GM12878 (cell line): ENCODE data around the gene KCNQ1OT1. TPM values are rescaled to one million over a fixed set of nuclear protein-coding genes. Genes with fewer than 3 reads are reported as not detected.
A peak's percentile ranks its signal among the peaks of the same experiment; 100 is the strongest.

Experiments used
- ATAC-seq: fragments of 200-7000 bp; cut with Tn5 transposase; 3 replicates; pipeline ENCODE4 v1.9.1; 2020; ENCODE audit warnings: mild to moderate bottlenecking, moderate library complexity
- BruUV-seq: library from RNA; stranded (reverse); fragments of 400-500 nt; replicated peaks from 2 replicates; lab custom pipeline; 2021; lab: Mats Ljungman, UMichigan
- CTCF ChIA-PET: fragments of 300-600 bp; sonication (Branson Sonifier 250); formaldehyde crosslinking; extraction: SDS; loops from one replicate; lab custom pipeline; 2021; ENCODE audit warnings: inconsistent platforms; lab: Yijun Ruan, JAX
- POLR2A ChIA-PET: fragments of 350-600 bp; formaldehyde crosslinking; extraction: SDS; loops from one replicate; lab custom pipeline; 2021; ENCODE audit warnings: inconsistent platforms; lab: Charles Lee
- RAD21 ChIA-PET: fragments of 300-600 bp; sonication (Branson Sonifier 250); formaldehyde crosslinking; loops from one replicate; lab custom pipeline; 2023; ENCODE audit warnings: antibody characterized with exemption; ENCODE audit not compliant: unreplicated experiment; lab: Charles Lee
- SMC1A ChIA-PET: fragments of 300-600 bp; sonication (Branson Sonifier 250); formaldehyde crosslinking; loops from one replicate; lab custom pipeline; 2023; ENCODE audit not compliant: unreplicated experiment, uncharacterized antibody; lab: Charles Lee
- DNase-seq: peaks from one replicate; pipeline ENCODE4 v3.0.0-alpha.2; 2011; ENCODE audit warnings: low read depth, low spot score
- FAIRE-seq: peaks from 3 replicates; lab custom pipeline; 2011; peaks lifted over from hg19 to GRCh38; lab: Jason Lieb, UNC
- H2AFZ ChIP-seq: 2 replicates; pipeline ENCODE4 v1.6.0; 2011; ENCODE audit warnings: low read depth, low read length, control low read depth; ENCODE audit not compliant: control insufficient read depth
- H3K27ac ChIP-seq: 2 replicates; pipeline ENCODE4 v1.5.1; 2011; ENCODE audit warnings: control low read depth; ENCODE audit not compliant: control insufficient read depth, insufficient read depth
- H3K27me3 ChIP-seq, 2 experiments: replicated peaks in 1 of 2; 2 replicates each; pipeline versions ENCODE4 v1.6.0 to v1.6.1; 2011; ENCODE audit warnings: low read length in 1 of 2; ENCODE audit not compliant: control insufficient read depth in 2 of 2, insufficient read depth in 2 of 2
- H3K36me3 ChIP-seq, 2 experiments: 2 replicates each; pipeline ENCODE4 v1.5.1; 2011; ENCODE audit warnings: low read length in 1 of 2; ENCODE audit not compliant: control insufficient read depth in 2 of 2, insufficient read depth in 2 of 2
- H3K4me1 ChIP-seq: 2 replicates; pipeline ENCODE4 v1.6.1; 2011; ENCODE audit warnings: mild to moderate bottlenecking, low read length, moderate library complexity, mixed read lengths; ENCODE audit not compliant: control insufficient read depth, insufficient read depth
- H3K4me2 ChIP-seq: 2 replicates; pipeline ENCODE4 v1.6.0; 2011; ENCODE audit warnings: control low read depth; ENCODE audit not compliant: control insufficient read depth, insufficient read depth
- H3K4me3 ChIP-seq: fragments of 200-600 bp; sonication (generic); 2 replicates; pipeline ENCODE4 v1.5.1; 2016
- H3K79me2 ChIP-seq: 2 replicates; pipeline ENCODE4 v1.6.0; 2011; ENCODE audit warnings: low read length; ENCODE audit not compliant: control insufficient read depth, insufficient read depth
- H3K9ac ChIP-seq: 2 replicates; pipeline ENCODE4 v1.8.0; 2011; ENCODE audit warnings: low read length, control low read depth, mixed read lengths; ENCODE audit not compliant: control insufficient read depth, insufficient read depth
- H3K9me3 ChIP-seq: replicated peaks from 3 replicates; pipeline ENCODE4 v1.5.1; 2011; ENCODE audit warnings: mild to moderate bottlenecking, low read length; ENCODE audit not compliant: control insufficient read depth, insufficient read depth
- H4K20me1 ChIP-seq: 2 replicates; pipeline ENCODE4 v1.6.0; 2011; ENCODE audit not compliant: control insufficient read depth, insufficient read depth
- ASH2L ChIP-seq: fragments of 300-600, 200-600 bp; sonication (generic); IDR thresholded peaks from 2 replicates; pipeline ENCODE4 v1.6.1; 2017; ENCODE audit warnings: low read depth, mild to moderate bottlenecking, borderline replicate concordance
- ATF7 ChIP-seq: fragments of 450-650 bp; IDR thresholded peaks from 2 replicates; pipeline ENCODE4 v1.6.1; 2016; ENCODE audit warnings: low read depth, mild to moderate bottlenecking
- CHD4 ChIP-seq: fragments of 200-600 bp; sonication (generic); IDR thresholded peaks from 2 replicates; pipeline ENCODE4 v1.6.1; 2016; ENCODE audit warnings: mild to moderate bottlenecking
- DPF2 ChIP-seq: fragments of 450-650 bp; IDR thresholded peaks from 2 replicates; pipeline ENCODE4 v1.6.1; 2017; ENCODE audit warnings: mild to moderate bottlenecking
- EED ChIP-seq: sonication (generic); IDR thresholded peaks from 2 replicates; pipeline ENCODE4 v1.6.1; 2016; ENCODE audit warnings: antibody characterized with exemption, low read depth
- IKZF2 ChIP-seq, 2 experiments: fragments of 450-650 bp; IDR thresholded peaks; 2 replicates each; pipeline ENCODE4 v1.6.1; 2017; ENCODE audit warnings: mild to moderate bottlenecking in 2 of 2, moderate library complexity in 2 of 2
- JUNB ChIP-seq: IDR thresholded peaks from 2 replicates; pipeline ENCODE4 v1.6.1; 2016; ENCODE audit warnings: antibody characterized with exemption, mild to moderate bottlenecking
- LARP7 ChIP-seq: fragments of 450-650 bp; IDR thresholded peaks from 2 replicates; pipeline ENCODE4 v1.6.1; 2017; ENCODE audit warnings: mild to moderate bottlenecking
- MTA2 ChIP-seq: fragments of 450-650 bp; IDR thresholded peaks from 2 replicates; pipeline ENCODE4 v1.6.1; 2016; ENCODE audit warnings: low read depth, mild to moderate bottlenecking, moderate library complexity
- NFIC ChIP-seq: IDR thresholded peaks from 2 replicates; pipeline ENCODE4 v1.6.1; 2012; ENCODE audit warnings: low read depth, mild to moderate bottlenecking, inconsistent platforms, low read length, moderate library complexity
- NFYA ChIP-seq: IDR thresholded peaks from 2 replicates; pipeline ENCODE4 v1.6.1; 2011; ENCODE audit warnings: low read depth, mild to moderate bottlenecking, low read length, improper control_type of control experiment, borderline replicate concordance
- NRF1 ChIP-seq: conservative IDR thresholded peaks from 2 replicates; pipeline ENCODE4 v1.6.1; 2011; ENCODE audit warnings: mild to moderate bottlenecking, low read depth, low read length, improper control_type of control experiment
- SIN3A ChIP-seq: IDR thresholded peaks from 2 replicates; pipeline ENCODE4 v1.6.1; 2012; ENCODE audit warnings: low read depth, low read length, improper control_type of control experiment
- SPI1 ChIP-seq: IDR thresholded peaks from 2 replicates; pipeline ENCODE4 v1.6.1; 2011; ENCODE audit warnings: low read depth, mild to moderate bottlenecking, low read length, moderate library complexity, borderline replicate concordance; ENCODE audit not compliant: insufficient read depth
- ZNF274 ChIP-seq: IDR thresholded peaks from one replicate; pipeline ENCODE4 v1.8.0; 2011; ENCODE audit not compliant: insufficient read length, insufficient read depth
- WGBS: methylation state at CpG from one replicate; pipeline ENCODE4 v1.1.6; 2016; ENCODE audit warnings: low lambda C conversion rate; ENCODE audit not compliant: insufficient replicate concordance, insufficient coverage; ENCODE audit errors: missing lambda C conversion rate; 5-methylcytosine and 5-hydroxymethylcytosine counted together
- in situ Hi-C: fragments of 300-500 bp; cut with MboI; formaldehyde crosslinking; loops from 9 replicates; pipeline ENCODE4 v1.14.3; 2018; ENCODE audit warnings: mixed read lengths
- intact Hi-C: fragments of 100-400 bp; cut with micrococcal nuclease; formaldehyde crosslinking; loops from one replicate; pipeline ENCODE4 v1.14.2; 2022; ENCODE audit not compliant: unreplicated experiment
- polyA plus RNA-seq, 11 experiments: library from polyadenylated mRNA; depleted of rRNA in 4 of 11; unstranded in 6 of 11; stranded (reverse) in 5 of 11; fragments of >200 nt; fragmentation: Nextera tagmentation in 4 of 11; fragmentation: Illumina TruSeq in 1 of 11; extraction: Ambion mirVana in 4 of 11; extraction: Trizol in 1 of 11; gene quantifications; 1 replicate in 1 of 11; 2 replicates in 10 of 11; pipeline versions ENCODE4 v1.2.1 to v1.2.3, GENCODE V29; 2011 to 2016; ENCODE audit warnings: inconsistent platforms in 2 of 11, missing spikeins in 2 of 11, low read depth in 1 of 11
- total RNA-seq, 4 experiments: library from RNA; depleted of rRNA in 3 of 4; stranded (reverse); fragments of >200 nt in 3 of 4; fragmentation: Illumina TruSeq in 1 of 4; extraction: Trizol in 1 of 4; gene quantifications; 2 replicates each; pipeline versions ENCODE4 v1.2.1 to v1.2.3, GENCODE V29; 2013 to 2021
- TF ChIP-seq, protein P1 (sequence below): fragments of 450-650 bp; IDR thresholded peaks from 2 replicates; pipeline ENCODE4 v1.6.1; 2017; ENCODE audit warnings: mild to moderate bottlenecking, low read depth, inconsistent platforms; ENCODE audit not compliant: poor library complexity, severe bottlenecking
- TF ChIP-seq, protein P2 (sequence below): IDR thresholded peaks from 2 replicates; pipeline ENCODE4 v1.6.1; 2012; ENCODE audit warnings: improper control_type of control experiment, low read depth, low read length; ENCODE audit not compliant: insufficient replicate concordance

The KCNQ1OT1 gene
- total and polyA plus RNA-seq, 10 of the 15 experiments (the other 5 are each of a cell fraction or from before 2014, with no cell fraction given) = 0.02 to 1.6 (median 0.41) TPM

DNA sequence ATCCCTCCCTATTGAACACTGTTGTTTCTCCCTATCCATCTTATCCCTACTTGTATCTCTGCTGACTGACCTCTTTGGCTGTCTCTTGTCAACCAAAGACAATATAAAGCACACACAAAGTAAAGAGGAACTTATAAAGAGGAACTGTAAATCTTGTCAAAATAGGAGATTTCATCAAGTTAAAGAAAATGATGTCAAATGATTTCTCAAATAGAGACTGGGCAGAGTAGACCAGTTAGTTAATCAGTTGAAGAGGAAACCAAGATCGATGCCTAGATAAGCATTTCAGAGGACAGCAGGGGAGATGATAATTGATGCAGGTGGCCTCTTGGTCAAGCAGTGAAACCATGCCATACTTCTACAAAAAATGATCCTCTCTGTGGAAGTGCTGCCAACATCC is 22.7 kb downstream of the KCNQ1OT1 start:
- Histone ChIP-seq H3K27me3 (no peaks in the 10 kb centered on the region), H3K4me2 (no peak overlapping the region), H3K9me3 (no peaks in the 10 kb centered on the region), H3K79me2 (no peaks in the 10 kb centered on the region; the same call in none of the 2 replicates), H3K36me3 (no peaks in the 10 kb centered on the region), H3K4me1 (peaks cover 7% of the 10 kb centered on the region; the same call in 1 of the 2 replicates), H3K4me3 (no peak overlapping the region), H4K20me1 (no peaks in the 10 kb centered on the region), H3K9ac (no peak overlapping the region), H3K27ac (no peak overlapping the region), H2AFZ (no peak overlapping the region)
- ATAC-seq (peak; percentile 85), DNase-seq (peak; percentile 20), FAIRE-seq (no peak)
- RAD21 ChIA-PET = no interaction called here
- CTCF ChIA-PET = no interaction called here
- 5% methylated on average over 1 of the region's 1 CpG for WGBS
- SMC1A ChIA-PET = no interaction called here
- TF ChIP-seq JUNB (peak; percentile 29; the same call in 1 of the 2 replicates), ZNF274 (no peak), LARP7 (no peak), NFIC (no peak), EED (no peak), MTA2 (peak; percentile 56; the same call in 1 of the 2 replicates), IKZF2 (IDR thresholded peaks at IDR 0.05) (no peak), DPF2 (peak; percentile 54; the same call in 1 of the 2 replicates), NRF1 (no peak), ATF7 (0 out of 2 replicates have a peak, but pooled peaks have one; percentile 36), SPI1 (peak; percentile 83), CHD4 (no peak), NFYA (no peak), ASH2L (no peak), SIN3A (no peak)
- TF ChIP-seq, protein P1, sequence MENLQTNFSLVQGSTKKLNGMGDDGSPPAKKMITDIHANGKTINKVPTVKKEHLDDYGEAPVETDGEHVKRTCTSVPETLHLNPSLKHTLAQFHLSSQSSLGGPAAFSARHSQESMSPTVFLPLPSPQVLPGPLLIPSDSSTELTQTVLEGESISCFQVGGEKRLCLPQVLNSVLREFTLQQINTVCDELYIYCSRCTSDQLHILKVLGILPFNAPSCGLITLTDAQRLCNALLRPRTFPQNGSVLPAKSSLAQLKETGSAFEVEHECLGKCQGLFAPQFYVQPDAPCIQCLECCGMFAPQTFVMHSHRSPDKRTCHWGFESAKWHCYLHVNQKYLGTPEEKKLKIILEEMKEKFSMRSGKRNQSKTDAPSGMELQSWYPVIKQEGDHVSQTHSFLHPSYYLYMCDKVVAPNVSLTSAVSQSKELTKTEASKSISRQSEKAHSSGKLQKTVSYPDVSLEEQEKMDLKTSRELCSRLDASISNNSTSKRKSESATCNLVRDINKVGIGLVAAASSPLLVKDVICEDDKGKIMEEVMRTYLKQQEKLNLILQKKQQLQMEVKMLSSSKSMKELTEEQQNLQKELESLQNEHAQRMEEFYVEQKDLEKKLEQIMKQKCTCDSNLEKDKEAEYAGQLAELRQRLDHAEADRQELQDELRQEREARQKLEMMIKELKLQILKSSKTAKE = no peak
- TF ChIP-seq, protein P2, sequence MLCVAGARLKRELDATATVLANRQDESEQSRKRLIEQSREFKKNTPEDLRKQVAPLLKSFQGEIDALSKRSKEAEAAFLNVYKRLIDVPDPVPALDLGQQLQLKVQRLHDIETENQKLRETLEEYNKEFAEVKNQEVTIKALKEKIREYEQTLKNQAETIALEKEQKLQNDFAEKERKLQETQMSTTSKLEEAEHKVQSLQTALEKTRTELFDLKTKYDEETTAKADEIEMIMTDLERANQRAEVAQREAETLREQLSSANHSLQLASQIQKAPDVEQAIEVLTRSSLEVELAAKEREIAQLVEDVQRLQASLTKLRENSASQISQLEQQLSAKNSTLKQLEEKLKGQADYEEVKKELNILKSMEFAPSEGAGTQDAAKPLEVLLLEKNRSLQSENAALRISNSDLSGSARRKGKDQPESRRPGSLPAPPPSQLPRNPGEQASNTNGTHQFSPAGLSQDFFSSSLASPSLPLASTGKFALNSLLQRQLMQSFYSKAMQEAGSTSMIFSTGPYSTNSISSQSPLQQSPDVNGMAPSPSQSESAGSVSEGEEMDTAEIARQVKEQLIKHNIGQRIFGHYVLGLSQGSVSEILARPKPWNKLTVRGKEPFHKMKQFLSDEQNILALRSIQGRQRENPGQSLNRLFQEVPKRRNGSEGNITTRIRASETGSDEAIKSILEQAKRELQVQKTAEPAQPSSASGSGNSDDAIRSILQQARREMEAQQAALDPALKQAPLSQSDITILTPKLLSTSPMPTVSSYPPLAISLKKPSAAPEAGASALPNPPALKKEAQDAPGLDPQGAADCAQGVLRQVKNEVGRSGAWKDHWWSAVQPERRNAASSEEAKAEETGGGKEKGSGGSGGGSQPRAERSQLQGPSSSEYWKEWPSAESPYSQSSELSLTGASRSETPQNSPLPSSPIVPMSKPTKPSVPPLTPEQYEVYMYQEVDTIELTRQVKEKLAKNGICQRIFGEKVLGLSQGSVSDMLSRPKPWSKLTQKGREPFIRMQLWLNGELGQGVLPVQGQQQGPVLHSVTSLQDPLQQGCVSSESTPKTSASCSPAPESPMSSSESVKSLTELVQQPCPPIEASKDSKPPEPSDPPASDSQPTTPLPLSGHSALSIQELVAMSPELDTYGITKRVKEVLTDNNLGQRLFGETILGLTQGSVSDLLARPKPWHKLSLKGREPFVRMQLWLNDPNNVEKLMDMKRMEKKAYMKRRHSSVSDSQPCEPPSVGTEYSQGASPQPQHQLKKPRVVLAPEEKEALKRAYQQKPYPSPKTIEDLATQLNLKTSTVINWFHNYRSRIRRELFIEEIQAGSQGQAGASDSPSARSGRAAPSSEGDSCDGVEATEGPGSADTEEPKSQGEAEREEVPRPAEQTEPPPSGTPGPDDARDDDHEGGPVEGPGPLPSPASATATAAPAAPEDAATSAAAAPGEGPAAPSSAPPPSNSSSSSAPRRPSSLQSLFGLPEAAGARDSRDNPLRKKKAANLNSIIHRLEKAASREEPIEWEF = peak; percentile 50
- no TSS peak for BruUV-seq
- in situ Hi-C loops (no loop called here), intact Hi-C loops (no loop called here)
- POLR2A ChIA-PET = no interaction called here
